NCI-H524 (cell line): ENCODE measurements around the gene OIT3.
"Not testable (repeated sequence)": the region's sequence is repeated elsewhere in the genome, so short reads cannot be mapped to it uniquely, and the experiment has no call there.

Source experiments
- DNase-seq, 2 experiments: peaks; one replicate each; lab custom pipeline; 2025; lab: John Stamatoyannopoulos, UW

The OIT3 gene

GRCh38 chr10:72903941-72904446 lies 10.5 kb downstream of the OIT3 start:
- DNase-seq: not testable (repeated sequence)

- no peak for DNase-seq
Observed at GRCh38 chr10:72904806-72905205, 11.3 kb downstream of the OIT3 start.

- no peak for DNase-seq
Observed at GRCh38 chr10:72906446-72906845, 12.9 kb downstream of the OIT3 start.

GRCh38 chr10:72910705-72911104 lies 17.2 kb downstream of the OIT3 start:
- DNase-seq: no peak

GRCh38 chr10:72911758-72912157 lies 18.2 kb downstream of the OIT3 start:
- no peak for DNase-seq

GRCh38 chr10:72912736-72913135 lies 19.2 kb downstream of the OIT3 start:
- DNase-seq: no peak

- DNase-seq: no peak
Observed at GRCh38 chr10:72913287-72913686, 19.7 kb downstream of the OIT3 start.

GRCh38 chr10:72917201-72917600 lies 23.7 kb downstream of the OIT3 start:
- DNase-seq: not testable (repeated sequence)

GRCh38 chr10:72917803-72918332 lies 24.3 kb downstream of the OIT3 start:
- not testable (repeated sequence) for DNase-seq

- DNase-seq: no peak
Observed at GRCh38 chr10:72918352-72918751, 24.8 kb downstream of the OIT3 start.

GRCh38 chr10:72921147-72921683 lies 27.7 kb downstream of the OIT3 start:
- DNase-seq: not testable (repeated sequence)

- DNase-seq: no peak
Observed at GRCh38 chr10:72924351-72924750, 30.8 kb downstream of the OIT3 start.

- no peak for DNase-seq
Observed at GRCh38 chr10:72925951-72926465, 32.5 kb downstream of the OIT3 start.

GRCh38 chr10:72927485-72927884 lies 33.9 kb downstream of the OIT3 start:
- DNase-seq: no peak

- DNase-seq: no peak
Observed at GRCh38 chr10:72928798-72929197, 35.3 kb downstream of the OIT3 start.

- DNase-seq: no peak
Observed at GRCh38 chr10:72930276-72930675, 36.7 kb downstream of the OIT3 start.

- no peak for DNase-seq
Observed at GRCh38 chr10:72932259-72933015, 38.9 kb downstream of the OIT3 start.

GRCh38 chr10:72935361-72935760 lies 41.8 kb downstream of the OIT3 start:
- no peak for DNase-seq

GRCh38 chr10:72943498-72944234 lies 50.1 kb downstream of the OIT3 start:
- DNase-seq: no peak

GRCh38 chr10:72946963-72947362 lies 53.4 kb downstream of the OIT3 start:
- DNase-seq: no peak

- no peak for DNase-seq
Observed at GRCh38 chr10:72948762-72949161, 55.2 kb downstream of the OIT3 start.

- DNase-seq: no peak
Observed at GRCh38 chr10:72951760-72952159, 58.2 kb downstream of the OIT3 start.
